A549 (cell line): ENCODE measurements around the gene HAX1.
"Not testable (repeated sequence)": the region's sequence is repeated elsewhere in the genome, so short reads cannot be mapped to it uniquely, and the experiment has no call there.

Experiments
- CBX8 ChIP-seq: fragments of 200-600 bp; sonication (generic); IDR thresholded peaks from 2 replicates; pipeline ENCODE4 v1.6.1; 2016
- EP300 ChIP-seq, 2 experiments: fragments of >200 bp; sonication (Bioruptor Twin); formaldehyde crosslinking; IDR thresholded peaks; 2 replicates in 1 of 2; 3 replicates in 1 of 2; pipeline ENCODE4 v1.6.1; 2016 to 2017
- POLR2A ChIP-seq: IDR thresholded peaks from 2 replicates; pipeline ENCODE4 v1.6.1; 2012; ENCODE audit warnings: mild to moderate bottlenecking, low read length
- RAD21 ChIP-seq, 2 experiments: fragments of >200 bp in 1 of 2; sonication (Bioruptor Twin) in 1 of 2; formaldehyde crosslinking in 1 of 2; IDR thresholded peaks in 1 of 2; conservative IDR thresholded peaks in 1 of 2; 2 replicates in 1 of 2; 3 replicates in 1 of 2; pipeline ENCODE4 v1.6.1; 2012 to 2018; ENCODE audit warnings: inconsistent platforms in 1 of 2
- SREBF2 ChIP-seq: fragments of 450-650 bp; IDR thresholded peaks from 2 replicates; pipeline ENCODE4 v1.6.1; 2014; ENCODE audit warnings: mild to moderate bottlenecking, moderate library complexity
- TF ChIP-seq, protein P1 (sequence below): fragments of 150-350 bp; IDR thresholded peaks from 2 replicates; pipeline ENCODE4 v1.6.1; 2014; ENCODE audit warnings: low read depth, mild to moderate bottlenecking, low read length
- TF ChIP-seq, protein P2 (sequence below): fragments of 450-650 bp; IDR thresholded peaks from 2 replicates; pipeline ENCODE4 v1.6.1; 2014; ENCODE audit warnings: antibody characterized with exemption

DNA sequence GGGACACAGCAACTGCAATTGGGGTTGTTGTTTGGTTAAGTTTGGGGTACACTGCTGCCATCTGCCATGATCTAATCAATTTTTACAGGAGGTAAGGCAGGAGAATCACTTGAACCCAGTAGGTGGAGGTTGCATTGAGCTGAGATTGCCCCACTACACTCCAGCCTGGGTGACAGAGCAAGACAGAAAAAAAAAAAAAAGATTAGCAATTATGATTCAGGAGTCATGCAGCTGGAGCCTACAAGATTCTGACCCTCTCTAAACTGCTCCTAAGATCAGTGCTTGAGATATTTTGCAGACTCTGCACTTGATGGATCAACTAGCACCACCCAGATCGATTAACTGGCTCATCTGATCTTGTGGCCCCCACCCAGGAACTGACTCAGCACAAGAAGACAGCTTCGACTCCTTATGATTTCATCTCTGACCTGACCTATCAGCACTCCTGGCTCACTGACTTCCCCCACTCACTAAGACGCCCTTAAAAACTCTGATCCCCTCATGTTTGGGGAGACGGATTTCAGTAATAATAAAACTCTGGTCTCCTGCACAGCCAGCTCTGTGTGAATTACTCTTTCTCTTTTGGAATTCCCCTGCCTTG lies 35.3 kb downstream of the HAX1 start:
- TF ChIP-seq RAD21 (conservative IDR thresholded peaks at IDR 0.05 in 1 of 2, IDR thresholded peaks at IDR 0.05 in 1 of 2); POLR2A; SREBF2; CBX8; EP300 (IDR thresholded peaks at IDR 0.05): not testable (repeated sequence)
- TF ChIP-seq, protein P1, sequence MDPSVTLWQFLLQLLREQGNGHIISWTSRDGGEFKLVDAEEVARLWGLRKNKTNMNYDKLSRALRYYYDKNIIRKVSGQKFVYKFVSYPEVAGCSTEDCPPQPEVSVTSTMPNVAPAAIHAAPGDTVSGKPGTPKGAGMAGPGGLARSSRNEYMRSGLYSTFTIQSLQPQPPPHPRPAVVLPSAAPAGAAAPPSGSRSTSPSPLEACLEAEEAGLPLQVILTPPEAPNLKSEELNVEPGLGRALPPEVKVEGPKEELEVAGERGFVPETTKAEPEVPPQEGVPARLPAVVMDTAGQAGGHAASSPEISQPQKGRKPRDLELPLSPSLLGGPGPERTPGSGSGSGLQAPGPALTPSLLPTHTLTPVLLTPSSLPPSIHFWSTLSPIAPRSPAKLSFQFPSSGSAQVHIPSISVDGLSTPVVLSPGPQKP = not testable (repeated sequence)
- TF ChIP-seq, protein P2, sequence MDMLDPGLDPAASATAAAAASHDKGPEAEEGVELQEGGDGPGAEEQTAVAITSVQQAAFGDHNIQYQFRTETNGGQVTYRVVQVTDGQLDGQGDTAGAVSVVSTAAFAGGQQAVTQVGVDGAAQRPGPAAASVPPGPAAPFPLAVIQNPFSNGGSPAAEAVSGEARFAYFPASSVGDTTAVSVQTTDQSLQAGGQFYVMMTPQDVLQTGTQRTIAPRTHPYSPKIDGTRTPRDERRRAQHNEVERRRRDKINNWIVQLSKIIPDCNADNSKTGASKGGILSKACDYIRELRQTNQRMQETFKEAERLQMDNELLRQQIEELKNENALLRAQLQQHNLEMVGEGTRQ = not testable (repeated sequence)
